NCI-H1092 treated with DMSO at 0.1 percent for 48 hours (cell line): ENCODE measurements around the gene L3MBTL2.
"Not testable (repeated sequence)": the region's sequence is repeated elsewhere in the genome, so short reads cannot be mapped to it uniquely, and the experiment has no call there.

Experiments used
- DNase-seq: peaks from one replicate; lab custom pipeline; 2025; lab: John Stamatoyannopoulos, UW

Gene L3MBTL2

GRCh38 chr22:41241133-41241676 lies 36.1 kb downstream of the L3MBTL2 start:
- DNase-seq = no peak

- DNase-seq = no peak
These were observed 37.4 kb downstream of the L3MBTL2 start for GRCh38 chr22:41242396-41243117.

- DNase-seq = no peak
These were observed 38.2 kb downstream of the L3MBTL2 start for GRCh38 chr22:41243361-41243760.

- no peak for DNase-seq
These were observed 40.9 kb downstream of the L3MBTL2 start for GRCh38 chr22:41245917-41246499.

- DNase-seq = no peak
These were observed 42.6 kb downstream of the L3MBTL2 start for GRCh38 chr22:41247703-41248102.

GRCh38 chr22:41248314-41248713 lies 43.2 kb downstream of the L3MBTL2 start:
- no peak for DNase-seq

- no peak for DNase-seq
These were observed 43.6 kb downstream of the L3MBTL2 start for GRCh38 chr22:41248758-41249157.

GRCh38 chr22:41249442-41249841 lies 44.3 kb downstream of the L3MBTL2 start:
- DNase-seq = no peak

- DNase-seq = no peak
These were observed 45.0 kb downstream of the L3MBTL2 start for GRCh38 chr22:41250127-41250526.

- no peak for DNase-seq
These were observed 47.3 kb downstream of the L3MBTL2 start for GRCh38 chr22:41252365-41252764.

GRCh38 chr22:41254230-41254629 lies 49.1 kb downstream of the L3MBTL2 start:
- no peak for DNase-seq

- no peak for DNase-seq
These were observed 51.4 kb downstream of the L3MBTL2 start for GRCh38 chr22:41256254-41257253.

GRCh38 chr22:41257696-41258095 lies 52.6 kb downstream of the L3MBTL2 start:
- no peak for DNase-seq

GRCh38 chr22:41259756-41260155 lies 54.6 kb downstream of the L3MBTL2 start:
- not testable (repeated sequence) for DNase-seq

GRCh38 chr22:41260871-41261270 lies 55.8 kb downstream of the L3MBTL2 start:
- no peak for DNase-seq

- DNase-seq = no peak
These were observed 56.6 kb downstream of the L3MBTL2 start for GRCh38 chr22:41261541-41262249.

- no peak for DNase-seq
These were observed 57.2 kb downstream of the L3MBTL2 start for GRCh38 chr22:41262250-41262765.

- DNase-seq = no peak
These were observed 58.6 kb downstream of the L3MBTL2 start for GRCh38 chr22:41263704-41264103.

- DNase-seq = no peak
These were observed 59.4 kb downstream of the L3MBTL2 start for GRCh38 chr22:41264408-41264941.

GRCh38 chr22:41267958-41268357 lies 62.8 kb downstream of the L3MBTL2 start:
- no peak for DNase-seq

- DNase-seq = no peak
These were observed 66.7 kb downstream of the L3MBTL2 start for GRCh38 chr22:41271787-41272186.
